Measurements from ENCODE around the gene ZNF132.

DNA sequence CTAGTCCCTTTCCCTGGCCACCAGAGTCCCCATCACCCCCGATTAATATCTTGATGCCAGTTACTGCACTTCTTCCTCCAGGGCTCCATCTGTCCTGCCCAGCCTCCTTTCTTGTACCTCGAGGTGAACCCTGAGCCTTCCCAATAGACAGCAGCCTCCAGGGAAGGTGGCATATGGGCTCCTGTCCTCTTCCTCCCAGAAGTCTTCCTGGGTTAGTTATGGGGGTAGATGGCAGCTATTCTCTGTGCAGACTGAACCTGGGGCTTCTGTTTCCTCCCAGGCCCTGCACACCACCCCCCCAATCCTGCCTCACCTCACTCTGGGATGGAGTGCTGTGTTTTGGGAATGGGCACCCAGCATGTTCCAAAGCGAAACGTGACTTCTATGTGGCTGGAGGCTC is 41.9 kb downstream of the ZNF132 start:
- TF ChIP-seq POLR2AphosphoS5 (IDR thresholded peaks at IDR 0.05) (no peak), POLR2A (IDR thresholded peaks at IDR 0.05) (no peak)

Measured in upper lobe of left lung (tissue), 4 donors.